OCI-LY1 (cell line): ENCODE measurements around the gene RAB8B.

Experiments used
- H2AFZ ChIP-seq: fragments of 200-600 bp; sonication (generic), shearing (Covaris generic); 2 replicates; pipeline ENCODE4 v1.6.0; 2014; ENCODE audit warnings: antibody characterized with exemption, mild to moderate bottlenecking, low read length
- H3F3A ChIP-seq: fragments of 200-600 bp; sonication (generic), shearing (Covaris generic); 2 replicates; pipeline ENCODE4 v1.6.0; 2014; ENCODE audit warnings: mild to moderate bottlenecking, antibody characterized with exemption, low read length, moderate library complexity; ENCODE audit not compliant: insufficient read depth
- H3K27ac ChIP-seq: fragments of 200-600 bp; sonication (generic); 2 replicates; pipeline ENCODE4 v1.5.1; 2014; ENCODE audit warnings: low read length, mixed run types, mild to moderate bottlenecking, low read depth; ENCODE audit not compliant: poor library complexity, severe bottlenecking
- H3K27me3 ChIP-seq: fragments of 200-600 bp; sonication (generic); 2 replicates; pipeline ENCODE4 v1.6.0; 2014; ENCODE audit warnings: antibody characterized with exemption, mild to moderate bottlenecking, low read length, moderate library complexity; ENCODE audit not compliant: insufficient read depth
- H3K36me3 ChIP-seq: fragments of 200-600 bp; sonication (generic); 2 replicates; pipeline ENCODE4 v1.6.1; 2014; ENCODE audit warnings: mild to moderate bottlenecking, antibody characterized with exemption, low read length, moderate library complexity, mixed read lengths; ENCODE audit not compliant: insufficient read depth
- H3K4me1 ChIP-seq: fragments of 200-600 bp; sonication (generic); 2 replicates; pipeline ENCODE4 v1.5.1; 2014; ENCODE audit warnings: mild to moderate bottlenecking, low read length, moderate library complexity; ENCODE audit not compliant: insufficient read depth, severe bottlenecking
- H3K4me2 ChIP-seq: fragments of 200-600 bp; sonication (generic), shearing (Covaris generic); 2 replicates; pipeline ENCODE4 v1.6.1; 2014; ENCODE audit warnings: low read length
- H3K4me3 ChIP-seq: fragments of 200-600 bp; sonication (generic); 2 replicates; pipeline ENCODE4 v1.5.1; 2014; ENCODE audit warnings: low read length, low read depth, mild to moderate bottlenecking, mixed read lengths; ENCODE audit not compliant: poor library complexity, severe bottlenecking
- H3K79me2 ChIP-seq: fragments of 200-600 bp; shearing (Covaris generic); 2 replicates; pipeline ENCODE4 v1.6.1; 2016; ENCODE audit warnings: mixed run types, low read length, mixed read lengths; ENCODE audit not compliant: insufficient read depth
- H3K9ac ChIP-seq: fragments of 200-600 bp; sonication (generic), shearing (Covaris generic); 2 replicates; pipeline ENCODE4 v1.6.1; 2014; ENCODE audit warnings: mild to moderate bottlenecking, low read length, mixed read lengths
- H3K9me2 ChIP-seq: fragments of 200-600 bp; sonication (generic), shearing (Covaris generic); 2 replicates; pipeline ENCODE4 v1.6.1; 2014; ENCODE audit warnings: low read depth, mild to moderate bottlenecking, low read length, mixed read lengths
- H3K9me3 ChIP-seq: fragments of 200-600 bp; shearing (Covaris generic); 2 replicates; pipeline ENCODE4 v1.6.1; 2014; ENCODE audit warnings: low read length, mixed read lengths
- H4K20me1 ChIP-seq: fragments of 200-600 bp; sonication (generic), shearing (Covaris generic); 2 replicates; pipeline ENCODE4 v1.6.0; 2016; ENCODE audit warnings: mild to moderate bottlenecking, low read length; ENCODE audit not compliant: insufficient read depth
- EZH2 ChIP-seq: fragments of 200-600 bp; sonication (generic), shearing (Covaris generic); IDR thresholded peaks from 2 replicates; pipeline ENCODE4 v1.8.0; 2017; ENCODE audit warnings: borderline replicate concordance, mixed run types, mild to moderate bottlenecking, antibody characterized with exemption, low read length, moderate library complexity, mixed read lengths
- TF ChIP-seq, protein P1 (sequence below): fragments of 200-600 bp; sonication (generic), shearing (Covaris generic); IDR thresholded peaks from 2 replicates; pipeline ENCODE4 v1.5.1; 2017; ENCODE audit warnings: mild to moderate bottlenecking, antibody characterized with exemption, low read length, moderate library complexity, mixed read lengths

RAB8B gene

DNA sequence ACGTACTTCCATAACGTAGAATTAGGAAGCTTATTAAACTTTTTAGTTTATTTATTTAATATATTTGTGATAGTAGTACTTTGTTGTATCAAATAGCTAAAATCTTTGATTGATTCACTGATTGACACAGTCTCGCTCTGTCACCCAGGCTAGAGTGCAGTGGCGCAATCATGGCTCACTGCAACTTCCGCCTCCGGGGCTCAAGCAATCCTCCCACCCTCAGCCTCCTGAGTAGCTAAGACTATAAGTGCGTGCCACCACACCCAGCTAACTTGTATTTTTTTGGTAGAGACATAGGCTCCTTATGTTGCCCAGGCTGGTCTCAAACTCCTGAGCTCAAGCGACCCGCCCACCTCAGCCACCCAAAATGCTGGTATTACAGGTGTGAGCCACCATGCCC is 93.7 kb downstream of the RAB8B start:
- Histone ChIP-seq H3F3A (0 out of 2 replicates have a peak, but pooled peaks cover 3% of the 10 kb centered on the region), H3K27me3 (no peaks in the 10 kb centered on the region), H3K4me3 (no peak overlapping the region), H3K79me2 (no peaks in the 10 kb centered on the region), H3K9me2 (no peaks in the 10 kb centered on the region), H3K4me1 (peaks cover 15% of the 10 kb centered on the region), H3K4me2 (no peak overlapping the region), H3K36me3 (peaks cover 31% of the 10 kb centered on the region), H3K27ac (no peak overlapping the region), H4K20me1 (no peaks in the 10 kb centered on the region), H2AFZ (no peak overlapping the region), H3K9ac (no peak overlapping the region), H3K9me3 (no peaks in the 10 kb centered on the region)
- no peak for TF ChIP-seq EZH2
- TF ChIP-seq, protein P1, sequence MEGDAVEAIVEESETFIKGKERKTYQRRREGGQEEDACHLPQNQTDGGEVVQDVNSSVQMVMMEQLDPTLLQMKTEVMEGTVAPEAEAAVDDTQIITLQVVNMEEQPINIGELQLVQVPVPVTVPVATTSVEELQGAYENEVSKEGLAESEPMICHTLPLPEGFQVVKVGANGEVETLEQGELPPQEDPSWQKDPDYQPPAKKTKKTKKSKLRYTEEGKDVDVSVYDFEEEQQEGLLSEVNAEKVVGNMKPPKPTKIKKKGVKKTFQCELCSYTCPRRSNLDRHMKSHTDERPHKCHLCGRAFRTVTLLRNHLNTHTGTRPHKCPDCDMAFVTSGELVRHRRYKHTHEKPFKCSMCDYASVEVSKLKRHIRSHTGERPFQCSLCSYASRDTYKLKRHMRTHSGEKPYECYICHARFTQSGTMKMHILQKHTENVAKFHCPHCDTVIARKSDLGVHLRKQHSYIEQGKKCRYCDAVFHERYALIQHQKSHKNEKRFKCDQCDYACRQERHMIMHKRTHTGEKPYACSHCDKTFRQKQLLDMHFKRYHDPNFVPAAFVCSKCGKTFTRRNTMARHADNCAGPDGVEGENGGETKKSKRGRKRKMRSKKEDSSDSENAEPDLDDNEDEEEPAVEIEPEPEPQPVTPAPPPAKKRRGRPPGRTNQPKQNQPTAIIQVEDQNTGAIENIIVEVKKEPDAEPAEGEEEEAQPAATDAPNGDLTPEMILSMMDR = no peak

DNA sequence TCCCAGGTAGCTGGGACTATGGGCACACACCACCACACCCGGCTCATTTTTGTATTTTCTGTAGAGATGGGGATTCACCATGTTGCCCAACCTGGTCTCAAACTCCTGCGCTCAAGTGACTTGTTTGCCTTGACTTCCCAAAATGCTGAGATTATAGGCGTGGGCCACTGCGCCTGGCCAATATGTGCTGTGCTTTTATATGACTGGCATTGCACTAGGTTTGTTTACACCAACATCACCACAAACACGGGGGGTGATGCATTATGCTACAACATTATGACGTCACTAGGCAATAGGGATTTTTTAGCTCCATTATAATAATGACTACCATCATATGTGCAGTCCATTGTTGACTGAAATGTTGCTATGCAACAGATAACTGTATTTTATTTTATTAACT is 94.9 kb downstream of the RAB8B start:
- Histone ChIP-seq H2AFZ (no peak overlapping the region), H3K9me3 (no peaks in the 10 kb centered on the region), H4K20me1 (no peaks in the 10 kb centered on the region), H3K4me1 (peaks cover 8% of the 10 kb centered on the region), H3K79me2 (no peaks in the 10 kb centered on the region), H3K4me3 (no peak overlapping the region), H3K9ac (no peak overlapping the region), H3K9me2 (no peaks in the 10 kb centered on the region), H3K36me3 (peaks cover 28% of the 10 kb centered on the region), H3K4me2 (no peak overlapping the region), H3K27me3 (no peaks in the 10 kb centered on the region), H3K27ac (no peak overlapping the region), H3F3A (0 out of 2 replicates have a peak, but pooled peaks cover 3% of the 10 kb centered on the region)
- TF ChIP-seq, protein P1 = no peak
- TF ChIP-seq EZH2 = no peak

DNA sequence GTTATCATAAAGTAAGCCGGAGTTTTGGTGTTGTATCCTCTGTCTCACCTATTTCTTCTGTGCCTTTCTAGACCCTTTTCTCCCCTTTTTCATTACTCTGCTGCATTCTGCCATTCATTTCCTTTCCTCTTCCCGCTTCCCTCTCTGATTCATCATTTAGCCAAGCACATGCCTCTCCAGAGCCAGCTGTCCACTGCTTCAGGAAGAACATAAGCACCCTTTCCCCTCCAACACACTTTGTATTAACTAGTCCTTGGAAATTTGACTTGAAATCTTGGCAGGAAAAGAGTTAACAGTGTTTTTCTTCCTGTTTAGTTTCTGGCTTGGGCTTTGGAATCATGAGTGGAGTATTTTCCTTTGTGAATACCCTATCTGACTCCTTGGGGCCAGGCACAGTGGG is 97.7 kb downstream of the RAB8B start:
- H3K4me1 ChIP-seq = peaks cover 8% of the 10 kb centered on the region
- no peak overlapping the region for H2AFZ ChIP-seq
- H3K9ac ChIP-seq = no peak overlapping the region
- H3K36me3 ChIP-seq = peaks cover 14% of the 10 kb centered on the region
- no peaks in the 10 kb centered on the region for H3K9me2 ChIP-seq
- no peaks in the 10 kb centered on the region for H4K20me1 ChIP-seq
- no peaks in the 10 kb centered on the region for H3K79me2 ChIP-seq
- H3K4me3 ChIP-seq = no peak overlapping the region
- H3K4me2 ChIP-seq = no peak overlapping the region
- no peaks in the 10 kb centered on the region for H3F3A ChIP-seq
- no peaks in the 10 kb centered on the region for H3K27me3 ChIP-seq
- TF ChIP-seq, protein P1 = no peak
- TF ChIP-seq EZH2 = no peak
- H3K27ac ChIP-seq = no peak overlapping the region
- no peaks in the 10 kb centered on the region for H3K9me3 ChIP-seq
